ENCODE data around the gene MFN2. TPM values are rescaled to one million over a fixed set of nuclear protein-coding genes. Genes with fewer than 3 reads are reported as not detected.

MFN2 gene
- total and polyA plus RNA-seq, 9 of the 15 experiments (the other 6 are each of a cell fraction or from before 2014, with no cell fraction given) = 10.5 to 158 (median 87.1) TPM

DNA sequence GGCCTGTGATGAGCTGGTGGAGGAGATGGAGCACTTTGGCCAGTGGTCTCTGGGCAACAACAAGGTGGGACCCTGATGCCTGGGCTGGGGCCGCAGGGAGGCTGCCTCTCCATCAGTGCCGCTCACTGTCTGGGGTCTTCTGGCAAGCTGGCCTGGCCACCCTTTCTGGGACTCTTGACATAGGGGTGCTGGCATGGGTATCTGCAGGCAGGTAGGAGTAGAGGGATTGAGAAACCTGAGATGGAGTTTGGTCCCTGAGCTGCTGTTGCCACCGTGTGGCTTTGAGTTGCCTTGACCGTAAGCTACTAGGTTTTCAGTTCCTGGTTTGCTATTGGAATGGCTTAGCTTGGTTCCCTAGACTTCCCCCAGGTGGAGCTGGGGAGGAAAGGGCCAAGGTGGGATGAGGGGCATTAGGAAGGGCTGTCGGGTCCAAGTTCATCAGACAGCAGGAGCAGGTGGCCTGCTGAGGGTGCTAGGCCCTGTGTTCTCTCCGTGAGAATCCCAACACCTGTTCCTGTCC, 13.2 kb upstream of the MFN2 start:
- ChIA-PET CTCF (ENCODE audit: low intra/inter-chr PET ratio) (interaction anchor here (0.5 to 1.9 kb wide), 5 partner anchors 65 to 321 kb away, joined by 3 to 19 read pairs (median 3); no protein-coding TSS in a partner anchor), POLR2A (interaction anchor here (0.5 to 5.2 kb wide), 12 partner anchors 10 to 311 kb away, joined by 3 to 74 read pairs (median 3); partner anchors contain the start of gene MFN2)
- H2AFZ ChIP-seq (ENCODE audit: low read depth, low read length) = no peak overlapping the region
- H3K4me2 ChIP-seq (ENCODE audit: insufficient read depth, low read length) = no peak overlapping the region
- H3K9me3 ChIP-seq (replicated peaks; ENCODE audit: control insufficient read depth, insufficient read depth, low read depth, low read length) = no peaks in the 10 kb centered on the region
- BruUV-seq (replicated peaks) = no TSS peak
- H3K9me1 ChIP-seq (ENCODE audit: control insufficient read depth, insufficient read depth, low read length) = no peaks in the 10 kb centered on the region
- no peaks in the 10 kb centered on the region for H3K79me2 ChIP-seq (ENCODE audit: control insufficient read depth, insufficient read depth, low read length)
- H3K36me3 ChIP-seq (ENCODE audit: control insufficient read depth, insufficient read depth, low read length) = peaks cover 76% of the 10 kb centered on the region; the same call in 2 of the 3 replicates
- H4K20me1 ChIP-seq (replicated peaks; ENCODE audit: control insufficient read depth, insufficient read depth, low read length) = no peaks in the 10 kb centered on the region
- in situ Hi-C loops (cut with MboI) = no loop called here
- H3K4me1 ChIP-seq (replicated peaks in 1 of 2; ENCODE audit: control insufficient read depth in 2 of 2, insufficient read depth in 2 of 2, low read length in 2 of 2) = peaks cover 0 to 17% of the 10 kb centered on the region in 2 experiments; a peak in 2 of 5 replicates
- no peak overlapping the region for H3K4me3 ChIP-seq
- intact Hi-C loops (cut with micrococcal nuclease) = loop anchor here (1.0 kb wide), 4 partner anchors 47 to 126 kb away; no protein-coding TSS in a partner anchor
- 0 out of 4 replicates have a peak overlapping the region, but pooled peaks of 1 of the 2 experiments have one; percentile 10 for H3K9ac ChIP-seq (ENCODE audit: insufficient read depth in 1 of 2, low read depth in 2 of 2, low read length in 2 of 2)
- H3K27ac ChIP-seq (ENCODE audit: extremely low read depth, low read depth, low read length) = no peak overlapping the region
- WGBS (ENCODE audit: insufficient coverage, low coverage, missing lambda C conversion rate) = 51% methylated on average over 6 of the region's 6 CpGs
- ATAC-seq (peak; percentile 95), DNase-seq (ENCODE audit: extremely low read depth in 1 of 4, low spot score in 3 of 4) (peak; percentile 50 to 77 (median 64)), FAIRE-seq (peak; percentile 92)
- H3K27me3 ChIP-seq (ENCODE audit: control insufficient read depth in 2 of 2, insufficient read depth in 2 of 2, low read length in 2 of 2) = no peaks in the 10 kb centered on the region
- TF ChIP-seq ELF1 (tag; IDR thresholded peaks at IDR 0.05) (peak; percentile 60), ZNF253 (CRISPR knock-in tag; conservative IDR thresholded peaks at IDR 0.05) (no peak), HNRNPK (IDR thresholded peaks at IDR 0.05; ENCODE audit: low read depth, low read length, poor library complexity, severe bottlenecking) (no peak), NUFIP1 (IDR thresholded peaks at IDR 0.05; ENCODE audit: partially characterized antibody) (no peak), POLR2G (IDR thresholded peaks at IDR 0.05; ENCODE audit: low read depth, low read length) (0 out of 2 replicates have a peak, but pooled peaks have one; percentile 26), MTA1 (IDR thresholded peaks at IDR 0.05; ENCODE audit: borderline replicate concordance) (no peak), BACH1 (tag; IDR thresholded peaks at IDR 0.05) (no peak), FOXM1 (IDR thresholded peaks at IDR 0.05; ENCODE audit: low read depth) (no peak), FOXM1 (CRISPR knock-in tag; IDR thresholded peaks at IDR 0.05; ENCODE audit: low read depth) (0 out of 2 replicates have a peak, but pooled peaks have one; percentile 52), PHF8 (IDR thresholded peaks at IDR 0.05; ENCODE audit: borderline replicate concordance, low read length) (no peak)
- TF ChIP-seq, protein P1, sequence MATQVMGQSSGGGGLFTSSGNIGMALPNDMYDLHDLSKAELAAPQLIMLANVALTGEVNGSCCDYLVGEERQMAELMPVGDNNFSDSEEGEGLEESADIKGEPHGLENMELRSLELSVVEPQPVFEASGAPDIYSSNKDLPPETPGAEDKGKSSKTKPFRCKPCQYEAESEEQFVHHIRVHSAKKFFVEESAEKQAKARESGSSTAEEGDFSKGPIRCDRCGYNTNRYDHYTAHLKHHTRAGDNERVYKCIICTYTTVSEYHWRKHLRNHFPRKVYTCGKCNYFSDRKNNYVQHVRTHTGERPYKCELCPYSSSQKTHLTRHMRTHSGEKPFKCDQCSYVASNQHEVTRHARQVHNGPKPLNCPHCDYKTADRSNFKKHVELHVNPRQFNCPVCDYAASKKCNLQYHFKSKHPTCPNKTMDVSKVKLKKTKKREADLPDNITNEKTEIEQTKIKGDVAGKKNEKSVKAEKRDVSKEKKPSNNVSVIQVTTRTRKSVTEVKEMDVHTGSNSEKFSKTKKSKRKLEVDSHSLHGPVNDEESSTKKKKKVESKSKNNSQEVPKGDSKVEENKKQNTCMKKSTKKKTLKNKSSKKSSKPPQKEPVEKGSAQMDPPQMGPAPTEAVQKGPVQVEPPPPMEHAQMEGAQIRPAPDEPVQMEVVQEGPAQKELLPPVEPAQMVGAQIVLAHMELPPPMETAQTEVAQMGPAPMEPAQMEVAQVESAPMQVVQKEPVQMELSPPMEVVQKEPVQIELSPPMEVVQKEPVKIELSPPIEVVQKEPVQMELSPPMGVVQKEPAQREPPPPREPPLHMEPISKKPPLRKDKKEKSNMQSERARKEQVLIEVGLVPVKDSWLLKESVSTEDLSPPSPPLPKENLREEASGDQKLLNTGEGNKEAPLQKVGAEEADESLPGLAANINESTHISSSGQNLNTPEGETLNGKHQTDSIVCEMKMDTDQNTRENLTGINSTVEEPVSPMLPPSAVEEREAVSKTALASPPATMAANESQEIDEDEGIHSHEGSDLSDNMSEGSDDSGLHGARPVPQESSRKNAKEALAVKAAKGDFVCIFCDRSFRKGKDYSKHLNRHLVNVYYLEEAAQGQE (IDR thresholded peaks at IDR 0.05; ENCODE audit: borderline replicate concordance) = peak; percentile 78
- TF ChIP-seq, protein P1 (CRISPR knock-in tag; IDR thresholded peaks at IDR 0.05; ENCODE audit: low read depth) = no peak
- TF ChIP-seq, protein P2, sequence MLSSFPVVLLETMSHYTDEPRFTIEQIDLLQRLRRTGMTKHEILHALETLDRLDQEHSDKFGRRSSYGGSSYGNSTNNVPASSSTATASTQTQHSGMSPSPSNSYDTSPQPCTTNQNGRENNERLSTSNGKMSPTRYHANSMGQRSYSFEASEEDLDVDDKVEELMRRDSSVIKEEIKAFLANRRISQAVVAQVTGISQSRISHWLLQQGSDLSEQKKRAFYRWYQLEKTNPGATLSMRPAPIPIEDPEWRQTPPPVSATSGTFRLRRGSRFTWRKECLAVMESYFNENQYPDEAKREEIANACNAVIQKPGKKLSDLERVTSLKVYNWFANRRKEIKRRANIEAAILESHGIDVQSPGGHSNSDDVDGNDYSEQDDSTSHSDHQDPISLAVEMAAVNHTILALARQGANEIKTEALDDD (IDR thresholded peaks at IDR 0.05) = peak; percentile 55; the same call in 1 of the 2 replicates
